ENCODE data around the gene INSIG2.

DNA sequence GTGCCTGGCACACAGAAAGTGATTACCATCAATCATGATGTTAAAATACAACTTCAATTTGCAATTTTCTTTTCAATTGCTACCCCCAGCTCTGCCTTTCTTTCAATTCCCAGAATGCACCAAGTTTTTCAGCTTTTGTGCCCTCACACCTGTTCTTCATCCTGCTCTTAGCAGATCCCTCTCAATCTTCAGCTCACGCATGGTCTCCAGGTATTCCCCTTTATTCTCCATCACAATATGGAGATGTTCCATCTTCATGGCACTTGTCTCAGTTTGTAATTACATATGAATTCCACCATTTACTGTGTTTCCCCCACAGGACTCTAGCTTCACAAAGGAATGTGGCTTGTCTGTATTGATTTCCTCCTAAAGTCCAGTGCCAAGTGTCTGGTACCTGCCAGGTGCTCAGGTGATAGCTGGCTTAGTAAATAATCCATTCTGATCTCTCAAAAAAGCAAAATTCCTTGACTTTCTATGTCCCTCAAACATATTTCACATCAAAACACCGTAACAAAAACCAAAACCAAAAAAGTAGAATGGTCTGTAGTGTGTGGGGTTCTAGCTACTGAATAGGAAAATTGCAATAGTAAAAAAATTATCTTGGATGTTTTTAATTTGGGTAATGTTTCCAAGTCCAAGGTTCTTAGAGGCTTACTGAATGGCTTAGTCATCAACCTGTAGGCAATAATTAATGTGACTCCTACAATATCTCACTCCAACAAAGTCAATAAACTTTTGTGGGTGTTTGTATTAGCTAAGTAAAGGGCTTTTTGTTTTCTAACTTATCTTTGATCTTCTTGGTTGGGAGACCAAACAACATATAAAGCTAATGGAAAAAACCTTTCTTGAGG lies 2.9 kb upstream of the INSIG2 start:
- no peak for TF ChIP-seq REST (IDR thresholded peaks at IDR 0.05; ENCODE audit: insufficient read depth in 1 of 2, low read depth in 2 of 2, low read length in 2 of 2)
- no peak for TF ChIP-seq FOXP2 (optimal IDR thresholded peaks at IDR 0.05; ENCODE audit: borderline replicate concordance, extremely low read depth, extremely low read length, insufficient read depth)
- no peak for TF ChIP-seq TAF1 (IDR thresholded peaks at IDR 0.05; ENCODE audit: borderline replicate concordance, insufficient read depth, low read length)

Data from PFSK-1 (cell line).